Mesothelial cell of epicardium (in vitro differentiated cells): ENCODE results near the gene MIGA2. TPM values are rescaled to one million over a fixed set of nuclear protein-coding genes. Genes with fewer than 3 reads are reported as not detected.
A peak's percentile ranks its signal among the peaks of the same experiment; 100 is the strongest.

ENCODE experiments used
- DNase-seq, 2 experiments: peaks; one replicate each; pipeline ENCODE4 v3.0.0; 2021; ENCODE audit warnings: low spot score in 2 of 2; ENCODE audit not compliant: unreplicated experiment in 2 of 2
- H3K27ac Mint-ChIP-seq: 2 replicates; pipeline ENCODE4 v1.8.0; 2021; ENCODE audit warnings: mixed read lengths
- H3K27me3 Mint-ChIP-seq: 2 replicates; pipeline ENCODE4 v1.8.0; 2021; ENCODE audit warnings: low read depth, mixed read lengths
- H3K36me3 Mint-ChIP-seq: 2 replicates; pipeline ENCODE4 v1.8.0; 2021; ENCODE audit warnings: mixed read lengths
- H3K4me1 Mint-ChIP-seq: 2 replicates; pipeline ENCODE4 v1.8.0; 2021; ENCODE audit warnings: mixed read lengths
- H3K4me3 Mint-ChIP-seq: 2 replicates; pipeline ENCODE4 v1.8.0; 2021; ENCODE audit warnings: mild to moderate bottlenecking, moderate library complexity, mixed read lengths
- H3K9me3 Mint-ChIP-seq: 2 replicates; pipeline ENCODE4 v1.8.0; 2021; ENCODE audit warnings: mixed read lengths
- CTCF ChIP-seq: fragments of 200-600 bp; sonication (generic); IDR thresholded peaks from one replicate; pipeline ENCODE4 v1.5.0; 2021; ENCODE audit warnings: antibody characterized with exemption; ENCODE audit not compliant: unreplicated experiment
- total RNA-seq: library from RNA; stranded (reverse); gene quantifications from 3 replicates; pipeline ENCODE4 v1.2.1, GENCODE V29; 2021

Gene MIGA2
- total RNA-seq, 1 donor from 2014 or later = 37.9 TPM

GRCh38 chr9:129023036-129023907, 13.2 kb upstream of the MIGA2 start:
- Mint-ChIP-seq H3K36me3 (peaks cover 3% of the 10 kb centered on the region), H3K4me3 (no peak overlapping the region), H3K27ac (peak overlapping the region; percentile 83), H3K4me1 (peaks cover 37% of the 10 kb centered on the region), H3K9me3 (no peaks in the 10 kb centered on the region), H3K27me3 (no peaks in the 10 kb centered on the region)
- no peak for TF ChIP-seq CTCF
- no peak for DNase-seq

GRCh38 chr9:129023908-129024233, 12.6 kb upstream of the MIGA2 start:
- no peak for DNase-seq
- Mint-ChIP-seq H3K4me1 (peaks cover 37% of the 10 kb centered on the region), H3K36me3 (peaks cover 1% of the 10 kb centered on the region), H3K9me3 (no peaks in the 10 kb centered on the region), H3K4me3 (no peak overlapping the region), H3K27me3 (no peaks in the 10 kb centered on the region), H3K27ac (no peak overlapping the region)
- no peak for TF ChIP-seq CTCF

- TF ChIP-seq CTCF = no peak
Observed at GRCh38 chr9:129026442-129027223, 9.8 kb upstream of the MIGA2 start.

GRCh38 chr9:129027224-129027684, 9.2 kb upstream of the MIGA2 start:
- Mint-ChIP-seq H3K27me3 (no peaks in the 10 kb centered on the region), H3K27ac (peak overlapping the region; percentile 96), H3K9me3 (no peaks in the 10 kb centered on the region), H3K4me3 (peak overlapping the region; percentile 79), H3K4me1 (peaks cover 36% of the 10 kb centered on the region), H3K36me3 (no peaks in the 10 kb centered on the region)
- DNase-seq = no peak
- no peak for TF ChIP-seq CTCF

More at GRCh38 chr9:129026442-129027223, 9.8 kb upstream of the MIGA2 start:
- Mint-ChIP-seq H3K36me3 (no peaks in the 10 kb centered on the region), H3K27ac (peak overlapping the region; percentile 96), H3K4me3 (peak overlapping the region; percentile 79), H3K4me1 (peaks cover 41% of the 10 kb centered on the region), H3K27me3 (no peaks in the 10 kb centered on the region), H3K9me3 (no peaks in the 10 kb centered on the region)
- peak in 1 of 2 experiments; percentile 70 for DNase-seq

- Mint-ChIP-seq H3K27ac (peak overlapping the region; percentile 96), H3K9me3 (no peaks in the 10 kb centered on the region), H3K27me3 (no peaks in the 10 kb centered on the region), H3K36me3 (no peaks in the 10 kb centered on the region), H3K4me3 (peak overlapping the region; percentile 79), H3K4me1 (peaks cover 33% of the 10 kb centered on the region)
- TF ChIP-seq CTCF = no peak
- DNase-seq = no peak
Observed at GRCh38 chr9:129027685-129028191, 8.7 kb upstream of the MIGA2 start.
